CD14-positive monocyte (primary cell): Measurements from ENCODE around the gene EIF4A3. TPM values are rescaled to one million over a fixed set of nuclear protein-coding genes. Genes with fewer than 3 reads are reported as not detected.

Experiments
- DNase-seq, 3 donors: peaks; one replicate each; pipeline ENCODE4 v3.0.0-alpha.2; 2011 to 2022
- H2AFZ ChIP-seq: 2 replicates; pipeline ENCODE4 v1.6.0; 2012; ENCODE audit warnings: mild to moderate bottlenecking, low read depth, low read length, inconsistent platforms; ENCODE audit not compliant: insufficient read depth, poor library complexity, severe bottlenecking
- H3K27ac ChIP-seq, 2 donors: 1 replicate in 1 of 2; 2 replicates in 1 of 2; pipeline ENCODE4 v1.5.1; 2012 to 2013; ENCODE audit warnings: low read length in 2 of 2, control low read depth in 1 of 2, inconsistent platforms in 1 of 2, low read depth in 1 of 2, mild to moderate bottlenecking in 1 of 2
- H3K27me3 ChIP-seq, 2 donors: one replicate each; pipeline versions ENCODE4 v1.6.0 to v1.6.1; 2011 to 2013; ENCODE audit warnings: low read length in 2 of 2; ENCODE audit not compliant: control insufficient read depth in 2 of 2, insufficient read depth in 2 of 2
- H3K36me3 ChIP-seq, 2 donors: replicated peaks in 1 of 2; 1 replicate in 1 of 2; 2 replicates in 1 of 2; pipeline versions ENCODE4 v1.5.1 to v1.6.1; 2012 to 2013; ENCODE audit warnings: low read length in 2 of 2, control low read depth in 1 of 2, inconsistent platforms in 1 of 2, mild to moderate bottlenecking in 1 of 2; ENCODE audit not compliant: insufficient read depth in 2 of 2, control insufficient read depth in 1 of 2
- H3K4me1 ChIP-seq, 2 donors: 1 replicate in 1 of 2; 2 replicates in 1 of 2; pipeline versions ENCODE4 v1.5.1 to v1.6.1; 2012 to 2013; ENCODE audit warnings: low read length in 2 of 2, control low read depth in 1 of 2, inconsistent platforms in 1 of 2, mild to moderate bottlenecking in 1 of 2, moderate library complexity in 1 of 2; ENCODE audit not compliant: insufficient read depth in 2 of 2, control insufficient read depth in 1 of 2
- H3K4me2 ChIP-seq: replicated peaks from 2 replicates; pipeline ENCODE3; 2012; ENCODE audit warnings: low read length, moderate library complexity, mild to moderate bottlenecking; ENCODE audit not compliant: poor library complexity, severe bottlenecking; ENCODE audit errors: extremely low read depth
- H3K4me3 ChIP-seq, 3 experiments: fragments of 200-600 bp in 1 of 3; sonication (generic) in 1 of 3; replicated peaks in 1 of 3; 1 replicate in 2 of 3; 2 replicates in 1 of 3; pipeline ENCODE4 v1.5.1; 2011 to 2013; ENCODE audit warnings: low read length in 3 of 3, mild to moderate bottlenecking in 3 of 3, control low read depth in 2 of 3, low read depth in 2 of 3, inconsistent platforms in 1 of 3, moderate library complexity in 1 of 3
- H3K79me2 ChIP-seq: 2 replicates; pipeline ENCODE4 v1.6.0; 2012; ENCODE audit warnings: mild to moderate bottlenecking, control low read depth, inconsistent platforms, low read length, moderate library complexity; ENCODE audit not compliant: insufficient read depth
- H3K9ac ChIP-seq: 2 replicates; pipeline ENCODE4 v1.6.0; 2017; ENCODE audit warnings: low read length, mild to moderate bottlenecking; ENCODE audit not compliant: insufficient read depth, poor library complexity, severe bottlenecking
- H3K9me3 ChIP-seq, 2 donors: replicated peaks in 1 of 2; 1 replicate in 1 of 2; 2 replicates in 1 of 2; pipeline versions ENCODE4 v1.5.1 to v1.6.1; 2012 to 2013; ENCODE audit warnings: low read length in 2 of 2, control low read depth in 1 of 2; ENCODE audit not compliant: control insufficient read depth in 1 of 2, insufficient read depth in 1 of 2
- H4K20me1 ChIP-seq: 2 replicates; pipeline ENCODE4 v1.6.0; 2012; ENCODE audit warnings: mild to moderate bottlenecking, low read length, control low read depth, moderate library complexity; ENCODE audit not compliant: insufficient read depth
- H3K27ac Mint-ChIP-seq, 7 donors: one replicate each; pipeline ENCODE4 v1.8.0; 2020; ENCODE audit warnings: mild to moderate bottlenecking in 7 of 7, mixed read lengths in 7 of 7, moderate library complexity in 6 of 7, inconsistent platforms in 2 of 7
- H3K27me3 Mint-ChIP-seq, 3 donors: one replicate each; pipeline ENCODE4 v1.8.0; 2021 to 2022; ENCODE audit warnings: low read depth in 3 of 3, mild to moderate bottlenecking in 3 of 3, mixed read lengths in 3 of 3, moderate library complexity in 3 of 3, inconsistent platforms in 1 of 3
- H3K36me3 Mint-ChIP-seq, 2 donors: one replicate each; pipeline ENCODE4 v1.8.0; 2020; ENCODE audit warnings: mixed read lengths in 2 of 2, inconsistent platforms in 1 of 2, mild to moderate bottlenecking in 1 of 2
- H3K4me1 Mint-ChIP-seq: one replicate; pipeline ENCODE4 v1.8.0; 2020; ENCODE audit warnings: mild to moderate bottlenecking, mixed read lengths
- H3K4me3 Mint-ChIP-seq, 2 donors: one replicate each; pipeline ENCODE4 v1.8.0; 2020; ENCODE audit warnings: mild to moderate bottlenecking in 2 of 2, mixed read lengths in 2 of 2, moderate library complexity in 1 of 2
- H3K9me3 Mint-ChIP-seq, 7 donors: one replicate each; pipeline ENCODE4 v1.8.0; 2020 to 2022; ENCODE audit warnings: mixed read lengths in 7 of 7, mild to moderate bottlenecking in 6 of 7, moderate library complexity in 6 of 7, inconsistent platforms in 2 of 7
- CTCF ChIP-seq: fragments of 200-600 bp; IDR thresholded peaks from one replicate; pipeline ENCODE4 v1.8.0; 2022; ENCODE audit warnings: antibody characterized with exemption, mild to moderate bottlenecking
- WGBS: methylation state at CpG from one replicate; pipeline ENCODE4 v1.1.5; 2013; ENCODE audit warnings: missing lambda C conversion rate; ENCODE audit not compliant: insufficient coverage; 5-methylcytosine and 5-hydroxymethylcytosine counted together
- intact Hi-C, 2 donors: fragments of 100-400 bp; cut with micrococcal nuclease; formaldehyde crosslinking; loops; one replicate each; pipeline versions ENCODE4 v1.15.0 to v1.15.1; 2023
- polyA plus RNA-seq, 3 donors: library from polyadenylated mRNA; depleted of rRNA in 1 of 3; unstranded in 2 of 3; stranded (reverse) in 1 of 3; fragments of 300-500 nt in 2 of 3; fragments of >200 nt in 1 of 3; fragmentation: Illumina TruSeq in 2 of 3; gene quantifications; 1 replicate in 2 of 3; 2 replicates in 1 of 3; pipeline ENCODE4 v1.2.3, GENCODE V29; 2012 to 2021

The EIF4A3 gene
- polyA plus RNA-seq, 3 donors = 101 to 180 (median 106) TPM

- DNase-seq = no peak
Observed at GRCh38 chr17:80185968-80186367, 39.0 kb upstream of the EIF4A3 start.

GRCh38 chr17:80184423-80184714, 37.4 kb upstream of the EIF4A3 start:
- Mint-ChIP-seq H3K36me3 (no peaks in the 10 kb centered on the region), H3K4me1 (peaks cover 2% of the 10 kb centered on the region), H3K4me3 (no peak overlapping the region), H3K27me3 (peaks cover 4 to 11% (median 11%) of the 10 kb centered on the region in 3 donors), H3K9me3 (peaks cover 0 to 2% (median 0%) of the 10 kb centered on the region in 7 donors), H3K27ac (no peak overlapping the region)
- Histone ChIP-seq H3K79me2 (no peaks in the 10 kb centered on the region), H3K9me3 (no peaks in the 10 kb centered on the region), H3K9ac (no peak overlapping the region), H3K4me1 (no peaks in the 10 kb centered on the region), H2AFZ (no peak overlapping the region), H3K27ac (no peak overlapping the region), H3K4me2 (no peak overlapping the region), H3K36me3 (no peaks in the 10 kb centered on the region), H3K27me3 (no peaks in the 10 kb centered on the region), H4K20me1 (no peaks in the 10 kb centered on the region), H3K4me3 (no peak overlapping the region)
- no peak for TF ChIP-seq CTCF
- intact Hi-C loops = no loop called here
- 98% methylated on average over 5 of the region's 10 CpGs for WGBS
- DNase-seq = no peak

More at GRCh38 chr17:80185968-80186367, 39.0 kb upstream of the EIF4A3 start:
- Histone ChIP-seq H4K20me1 (no peaks in the 10 kb centered on the region), H3K36me3 (no peaks in the 10 kb centered on the region), H3K9me3 (no peaks in the 10 kb centered on the region), H3K27ac (no peak overlapping the region), H3K4me2 (no peak overlapping the region), H3K4me1 (no peaks in the 10 kb centered on the region), H3K9ac (no peak overlapping the region), H3K27me3 (no peaks in the 10 kb centered on the region), H3K4me3 (no peak overlapping the region), H3K79me2 (no peaks in the 10 kb centered on the region), H2AFZ (no peak overlapping the region)
- no peaks in the 10 kb centered on the region for H3K36me3 Mint-ChIP-seq
- WGBS = 91% methylated on average over 9 of the region's 9 CpGs
- intact Hi-C loops = no loop called here
- no peak overlapping the region for H3K27ac Mint-ChIP-seq
- H3K4me1 Mint-ChIP-seq = peaks cover 2% of the 10 kb centered on the region
- no peaks in the 10 kb centered on the region for H3K9me3 Mint-ChIP-seq
- H3K4me3 Mint-ChIP-seq = no peak overlapping the region
- H3K27me3 Mint-ChIP-seq = peaks cover 4 to 7% (median 6%) of the 10 kb centered on the region in 3 donors
- no peak for TF ChIP-seq CTCF
